Mesothelial cell of epicardium (in vitro differentiated cells): ENCODE measurements around the gene HNRNPU. TPM values are rescaled to one million over a fixed set of nuclear protein-coding genes. Genes with fewer than 3 reads are reported as not detected.

ENCODE experiments used
- DNase-seq, 2 experiments: peaks; one replicate each; pipeline ENCODE4 v3.0.0; 2021; ENCODE audit warnings: low spot score in 2 of 2; ENCODE audit not compliant: unreplicated experiment in 2 of 2
- H3K27ac Mint-ChIP-seq: 2 replicates; pipeline ENCODE4 v1.8.0; 2021; ENCODE audit warnings: mixed read lengths
- H3K27me3 Mint-ChIP-seq: 2 replicates; pipeline ENCODE4 v1.8.0; 2021; ENCODE audit warnings: low read depth, mixed read lengths
- H3K36me3 Mint-ChIP-seq: 2 replicates; pipeline ENCODE4 v1.8.0; 2021; ENCODE audit warnings: mixed read lengths
- H3K4me1 Mint-ChIP-seq: 2 replicates; pipeline ENCODE4 v1.8.0; 2021; ENCODE audit warnings: mixed read lengths
- H3K4me3 Mint-ChIP-seq: 2 replicates; pipeline ENCODE4 v1.8.0; 2021; ENCODE audit warnings: mild to moderate bottlenecking, moderate library complexity, mixed read lengths
- H3K9me3 Mint-ChIP-seq: 2 replicates; pipeline ENCODE4 v1.8.0; 2021; ENCODE audit warnings: mixed read lengths
- CTCF ChIP-seq: fragments of 200-600 bp; sonication (generic); IDR thresholded peaks from one replicate; pipeline ENCODE4 v1.5.0; 2021; ENCODE audit warnings: antibody characterized with exemption; ENCODE audit not compliant: unreplicated experiment
- total RNA-seq: library from RNA; stranded (reverse); gene quantifications from 3 replicates; pipeline ENCODE4 v1.2.1, GENCODE V29; 2021

The HNRNPU gene
- total RNA-seq, 1 donor from 2014 or later = 424 TPM

DNA sequence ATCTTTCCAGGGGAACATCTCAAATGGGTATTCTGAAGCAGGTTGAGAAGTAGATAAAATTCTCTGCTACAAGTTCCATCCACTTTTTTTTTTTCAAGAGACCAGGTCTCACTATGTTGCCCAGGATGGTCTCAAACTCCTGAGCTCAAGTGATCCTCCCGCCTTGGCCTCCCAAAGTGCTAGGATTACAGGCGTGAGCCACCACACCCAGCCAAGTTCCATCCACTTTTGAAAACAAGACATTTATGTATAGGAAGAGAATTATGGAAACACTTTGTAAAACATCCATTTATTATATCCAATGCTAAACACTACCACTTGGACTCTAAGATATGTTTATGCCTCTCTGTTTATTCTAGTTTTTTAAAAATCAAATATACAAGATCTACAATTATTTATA lies 13.4 kb downstream of the HNRNPU start:
- Mint-ChIP-seq H3K27ac (peak overlapping the region; percentile 47), H3K36me3 (peaks cover 47% of the 10 kb centered on the region), H3K27me3 (no peaks in the 10 kb centered on the region), H3K4me3 (no peak overlapping the region), H3K4me1 (no peaks in the 10 kb centered on the region), H3K9me3 (no peaks in the 10 kb centered on the region)
- no peak for TF ChIP-seq CTCF
- DNase-seq = no peak

GRCh38 chr1:244850099-244850852 lies 14.1 kb downstream of the HNRNPU start:
- Mint-ChIP-seq H3K36me3 (peaks cover 45% of the 10 kb centered on the region), H3K4me3 (no peak overlapping the region), H3K4me1 (no peaks in the 10 kb centered on the region), H3K27ac (no peak overlapping the region), H3K27me3 (no peaks in the 10 kb centered on the region), H3K9me3 (no peaks in the 10 kb centered on the region)
- no peak for TF ChIP-seq CTCF
- no peak for DNase-seq

GRCh38 chr1:244849189-244849866 lies 15.0 kb downstream of the HNRNPU start:
- Mint-ChIP-seq H3K27me3 (no peaks in the 10 kb centered on the region), H3K9me3 (no peaks in the 10 kb centered on the region), H3K4me3 (no peak overlapping the region), H3K27ac (no peak overlapping the region), H3K4me1 (no peaks in the 10 kb centered on the region), H3K36me3 (peaks cover 41% of the 10 kb centered on the region)
- DNase-seq = no peak
- TF ChIP-seq CTCF = no peak

GRCh38 chr1:244846653-244847052 lies 17.7 kb downstream of the HNRNPU start:
- no peak for TF ChIP-seq CTCF
- H3K27ac Mint-ChIP-seq = no peak overlapping the region
- no peak overlapping the region for H3K4me3 Mint-ChIP-seq
- H3K36me3 Mint-ChIP-seq = peaks cover 34% of the 10 kb centered on the region
- H3K9me3 Mint-ChIP-seq = no peaks in the 10 kb centered on the region
- no peak for DNase-seq
- no peaks in the 10 kb centered on the region for H3K27me3 Mint-ChIP-seq
- no peaks in the 10 kb centered on the region for H3K4me1 Mint-ChIP-seq

- peak overlapping the region; percentile 53 for H3K27ac Mint-ChIP-seq
- no peaks in the 10 kb centered on the region for H3K27me3 Mint-ChIP-seq
- no peak for TF ChIP-seq CTCF
- H3K9me3 Mint-ChIP-seq = no peaks in the 10 kb centered on the region
- no peak overlapping the region for H3K4me3 Mint-ChIP-seq
- peaks cover 38% of the 10 kb centered on the region for H3K36me3 Mint-ChIP-seq
- no peak for DNase-seq
- peaks cover 5% of the 10 kb centered on the region for H3K4me1 Mint-ChIP-seq
These were observed 19.9 kb downstream of the HNRNPU start for GRCh38 chr1:244844155-244845121.
